AG10803 (cell line): ENCODE data around the gene PTK6.

Experiments used
- DNase-seq: peaks from one replicate; pipeline ENCODE4 v3.0.0; 2010; ENCODE audit warnings: low read depth
- H3K4me3 ChIP-seq: 2 replicates; pipeline ENCODE4 v1.5.1; 2011; ENCODE audit warnings: mild to moderate bottlenecking, low read length, control low read depth
- CTCF ChIP-seq: conservative IDR thresholded peaks from 2 replicates; pipeline ENCODE4 v1.5.1; 2011; ENCODE audit warnings: mild to moderate bottlenecking, low read length, control low read depth, inconsistent platforms

PTK6 gene

GRCh38 chr20:63543733-63544132, 6.6 kb upstream of the PTK6 start:
- no peak overlapping the region for H3K4me3 ChIP-seq
- no peak for DNase-seq
- TF ChIP-seq CTCF = no peak

- no peak for TF ChIP-seq CTCF
- no peak for DNase-seq
- no peak overlapping the region for H3K4me3 ChIP-seq
Observed at GRCh38 chr20:63543131-63543530, 6.0 kb upstream of the PTK6 start.

GRCh38 chr20:63542696-63543095, 5.5 kb upstream of the PTK6 start:
- no peak for DNase-seq
- TF ChIP-seq CTCF = no peak

GRCh38 chr20:63542031-63542559, 4.9 kb upstream of the PTK6 start:
- no peak overlapping the region for H3K4me3 ChIP-seq
- no peak for TF ChIP-seq CTCF
- no peak for DNase-seq

More at GRCh38 chr20:63542696-63543095, 5.5 kb upstream of the PTK6 start:
- no peak overlapping the region for H3K4me3 ChIP-seq

GRCh38 chr20:63541371-63541770, 4.2 kb upstream of the PTK6 start:
- DNase-seq = no peak
- no peak overlapping the region for H3K4me3 ChIP-seq
- TF ChIP-seq CTCF = no peak

- H3K4me3 ChIP-seq = no peak overlapping the region
- TF ChIP-seq CTCF = no peak
- DNase-seq = peak; percentile 61
Observed at GRCh38 chr20:63540417-63541186, 3.4 kb upstream of the PTK6 start.
